T-helper 1 cell treated with Interleukin-12 subunit alpha and Interleukin-12 subunit beta and Interleukin-4 antibody, amounts not matched to agents 30 ng/mL and 1 ng/mL, for 36 hours (primary cell): ENCODE measurements around the gene ZNF324. TPM values are rescaled to one million over a fixed set of nuclear protein-coding genes. Genes with fewer than 3 reads are reported as not detected.
"Not testable (repeated sequence)": the region's sequence is repeated elsewhere in the genome, so short reads cannot be mapped to it uniquely, and the experiment has no call there.

Source experiments
- intact Hi-C: fragments of 100-400 bp; cut with micrococcal nuclease; formaldehyde crosslinking; loops from one replicate; pipeline ENCODE4 v1.15.1; 2024
- total RNA-seq: library from RNA; stranded (reverse); gene quantifications from 2 replicates; pipeline ENCODE4 v1.2.3, GENCODE V29; 2022

The ZNF324 gene
- total RNA-seq, 1 donor from 2014 or later: 10.6 TPM

DNA sequence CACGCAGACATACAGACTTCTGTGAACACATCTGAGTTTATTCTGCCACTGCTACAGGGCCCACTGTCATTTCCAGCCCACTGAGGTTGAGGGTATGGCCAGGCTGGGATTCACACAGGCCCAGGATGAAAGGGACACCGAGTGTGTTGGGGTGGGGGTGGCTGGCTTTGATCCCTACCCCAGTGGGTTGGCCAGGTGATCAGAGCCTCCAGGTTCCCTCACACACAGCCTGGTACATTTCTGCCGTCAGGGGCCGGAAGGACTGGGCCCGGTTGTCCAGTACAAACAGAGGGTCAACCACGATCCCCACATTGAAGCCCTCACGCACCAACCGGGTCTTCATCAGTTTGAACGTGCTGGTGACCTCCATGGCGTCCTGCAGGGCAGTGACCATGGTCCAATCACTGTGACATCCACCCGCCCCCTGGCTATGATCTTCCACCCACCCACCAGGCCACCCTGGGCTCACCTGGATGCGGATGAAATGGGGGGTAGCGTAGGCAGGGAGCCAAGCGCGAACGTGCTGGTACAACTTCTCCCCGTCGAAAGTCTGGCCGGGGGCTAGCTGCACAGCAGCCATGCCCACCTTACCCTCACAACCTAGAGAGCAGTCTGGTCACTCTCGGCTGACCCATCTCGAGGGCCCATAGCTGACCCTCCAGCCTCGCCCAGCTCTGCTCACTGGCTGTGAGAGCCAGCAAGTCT is 31.6 kb downstream of the ZNF324 start:
- intact Hi-C loops: loop anchor here (1.0 kb wide), 16 partner anchors 16 to 193 kb away; partner anchors contain the start of genes ERVK3-1, MZF1, RPS5 and TRIM28

DNA sequence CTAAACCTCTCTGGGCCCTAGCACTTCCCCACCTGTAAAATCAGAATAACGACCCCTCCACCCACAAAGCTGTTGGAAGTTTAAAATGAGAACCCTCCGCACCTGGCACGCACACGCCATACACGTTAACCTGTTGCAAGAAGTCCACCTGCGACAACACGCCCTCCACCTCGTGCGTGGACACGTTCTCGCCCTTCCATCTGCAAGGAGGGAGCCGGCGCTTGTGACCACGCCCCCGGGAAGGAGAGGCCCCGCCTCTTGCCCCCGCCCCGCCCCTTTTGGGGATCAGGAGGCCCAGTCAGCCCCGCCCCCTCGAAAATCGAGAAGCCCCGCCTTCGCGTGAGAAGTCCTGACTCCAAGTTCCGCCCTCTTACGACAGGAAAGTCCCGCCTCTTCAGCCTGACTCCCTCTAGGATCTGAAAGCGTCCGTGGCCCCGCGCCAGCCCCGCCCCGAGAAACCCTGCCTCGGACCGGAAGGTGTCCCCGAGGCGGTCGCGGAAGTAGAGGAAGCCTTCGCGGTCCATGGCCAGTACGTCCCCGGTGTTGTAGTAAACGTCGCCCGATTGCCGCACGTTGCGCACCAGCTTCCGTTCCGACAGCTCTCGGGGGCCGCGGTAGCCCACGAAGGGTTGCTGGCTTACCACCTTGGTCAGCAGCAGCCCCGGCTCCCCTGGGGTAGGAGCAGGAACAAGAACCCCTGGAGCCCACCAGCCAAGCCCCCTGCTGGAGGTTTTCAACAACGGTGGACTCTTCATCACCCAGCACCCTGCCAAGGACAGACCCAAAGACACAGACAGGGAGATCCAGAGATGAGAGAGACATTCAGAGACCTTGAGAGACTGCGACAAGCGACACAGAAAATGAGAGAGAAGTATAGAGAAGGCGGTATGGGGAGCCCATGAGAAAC is 32.4 kb downstream of the ZNF324 start:
- intact Hi-C loops: loop anchor here (1.0 kb wide), 16 partner anchors 15 to 194 kb away; partner anchors contain the start of genes ERVK3-1, MZF1, RPS5 and TRIM28

DNA sequence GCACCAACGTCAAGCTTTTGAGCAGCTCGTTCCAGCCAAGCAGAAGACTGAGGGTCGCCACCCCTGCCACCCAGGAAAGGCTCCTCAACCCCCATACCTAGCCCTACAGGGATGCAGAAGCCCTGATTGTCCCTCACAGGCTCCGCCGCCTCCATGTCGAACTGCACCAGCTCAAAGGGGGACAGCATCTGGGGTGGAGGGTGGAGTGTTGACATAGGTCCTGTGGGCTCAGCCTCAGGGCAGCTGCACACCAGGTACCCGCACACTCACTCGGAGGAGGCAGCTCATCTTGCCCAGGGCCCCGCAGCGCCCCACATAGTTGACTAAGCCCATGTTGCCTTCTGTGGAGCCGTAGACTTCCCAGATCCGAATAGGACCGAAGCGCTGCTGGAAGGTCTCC is 33.4 kb downstream of the ZNF324 start:
- intact Hi-C loops: no loop called here

DNA sequence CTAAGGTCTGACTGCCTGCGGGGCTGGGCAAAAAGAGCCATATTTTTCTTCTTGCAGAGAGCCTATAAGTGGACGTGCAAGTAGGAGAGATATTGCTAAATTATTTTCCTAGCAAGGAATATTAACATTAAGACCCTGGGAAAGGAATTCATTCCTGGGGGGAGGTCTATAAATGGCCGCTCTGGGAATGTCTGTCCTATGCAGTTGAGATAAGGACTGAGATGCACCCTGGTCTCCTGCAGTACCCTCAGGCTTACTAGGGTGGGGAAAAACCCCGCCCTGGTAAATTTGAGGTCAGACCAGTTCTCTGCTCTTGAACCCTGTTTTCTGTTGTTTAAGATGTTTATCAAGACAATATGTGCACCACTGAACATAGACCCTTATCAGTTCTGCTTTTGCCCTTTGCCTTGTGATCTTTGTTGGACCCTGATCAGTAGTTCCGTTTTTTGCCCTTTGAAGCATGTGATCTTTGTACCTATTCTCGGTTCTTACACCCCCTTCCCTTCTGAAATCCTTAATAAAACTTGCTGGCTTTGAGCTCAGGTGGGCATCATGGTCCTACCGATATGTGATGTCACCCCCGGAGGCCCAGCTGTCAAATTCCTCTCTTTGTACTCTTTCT is 40.8 kb downstream of the ZNF324 start:
- intact Hi-C loops: not testable (repeated sequence)

DNA sequence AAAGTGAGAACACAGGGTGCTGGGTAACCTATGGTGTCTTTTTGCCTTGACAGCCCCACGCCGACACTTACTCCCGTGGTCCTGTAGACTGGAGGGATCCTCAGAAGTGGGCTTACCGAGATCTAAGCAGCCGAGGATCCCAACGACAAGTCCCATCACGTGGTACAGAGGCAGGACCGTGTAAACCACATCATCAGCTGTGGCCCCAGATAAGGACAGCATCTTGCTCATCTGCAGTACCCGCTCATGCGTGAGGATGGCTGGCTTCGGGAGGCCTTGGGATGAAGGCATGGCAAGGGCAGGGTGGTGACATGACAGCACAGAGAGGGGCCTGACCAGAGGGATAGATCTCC is 42.8 kb downstream of the ZNF324 start:
- intact Hi-C loops: no loop called here

DNA sequence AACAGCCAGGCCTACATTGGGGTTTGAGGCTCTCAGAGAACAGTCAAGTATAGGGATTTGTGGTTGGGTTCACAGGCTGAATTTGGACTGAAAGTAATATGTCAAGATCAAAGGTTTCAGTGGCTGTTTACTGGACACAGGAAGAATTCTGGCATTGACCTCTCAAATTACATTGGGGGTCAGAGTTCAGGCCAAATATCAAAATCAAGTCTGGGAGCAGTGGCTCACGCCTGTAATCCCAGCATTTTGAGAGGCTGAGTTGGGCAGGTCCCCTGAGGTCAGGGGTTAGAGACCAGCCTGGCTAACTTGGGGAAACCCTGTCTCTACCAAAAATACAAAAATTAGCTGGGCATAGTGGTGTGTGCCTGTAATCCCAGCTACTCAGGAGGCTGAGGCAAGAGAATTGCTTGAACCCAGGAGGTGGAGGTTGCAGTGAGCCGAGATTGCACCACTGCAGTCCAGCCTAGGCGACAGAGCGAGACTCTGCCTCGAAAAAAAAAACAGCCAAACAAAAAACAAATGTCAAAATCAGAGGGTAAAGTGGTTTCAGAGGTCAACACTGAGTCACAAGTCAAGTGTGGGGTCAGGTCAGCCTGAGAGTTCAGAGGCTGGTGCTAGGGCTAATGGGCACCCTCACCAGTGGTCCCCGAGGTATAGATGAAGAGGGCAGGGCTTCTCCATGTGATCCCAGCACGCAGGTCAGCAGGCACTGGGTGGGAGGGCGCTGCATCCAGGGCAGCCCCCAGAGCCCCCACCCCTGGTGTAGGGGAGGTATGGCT is 43.4 kb downstream of the ZNF324 start:
- intact Hi-C loops: no loop called here

DNA sequence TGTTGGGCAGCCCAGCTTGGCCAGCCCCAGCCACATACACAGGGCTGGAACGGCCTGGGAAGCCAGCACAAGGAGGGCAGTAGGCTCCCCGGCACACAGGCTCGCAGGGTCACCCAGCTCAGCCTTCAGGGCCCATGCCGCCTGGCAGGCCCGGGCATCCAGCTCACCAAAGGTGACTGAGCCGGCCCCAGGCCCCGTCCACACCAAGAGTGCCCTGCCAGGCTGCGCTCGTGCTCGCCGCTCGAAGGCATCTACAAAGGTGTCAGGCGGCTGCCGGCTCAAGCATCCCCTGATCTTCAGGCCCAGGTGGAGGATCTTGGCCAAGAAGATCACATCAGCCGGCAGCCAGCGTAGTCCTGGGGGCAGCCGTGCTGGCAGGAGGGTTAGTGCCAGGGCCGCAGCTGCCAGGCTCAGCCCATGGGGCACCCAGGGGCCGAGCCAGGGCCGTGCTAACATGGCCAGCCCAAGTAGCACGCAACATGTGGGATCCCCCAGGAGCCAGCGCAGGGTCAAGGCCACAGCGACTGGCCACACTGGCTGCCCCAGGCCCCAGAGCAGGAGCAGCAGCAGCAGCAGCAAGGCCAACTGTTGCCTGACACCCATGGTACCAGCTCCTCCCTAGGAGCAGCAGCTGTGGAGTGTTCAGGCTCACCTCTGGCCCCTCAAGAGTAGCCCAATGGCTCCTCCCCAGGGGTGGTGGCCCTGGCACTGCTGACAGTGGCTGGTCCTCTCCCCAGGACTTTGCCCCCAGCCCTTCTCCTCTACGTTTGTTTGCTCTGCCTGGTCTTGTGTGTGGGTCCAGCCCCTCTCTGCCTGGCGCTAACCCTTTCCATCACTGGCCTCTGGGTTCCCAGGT is 44.7 kb downstream of the ZNF324 start, which contains the start of gene SLC27A5:
TSS of gene SLC27A5 (minus strand) at position 640 of the 856 bp plus-strand sequence. CDS start at position 603, 37 bp downstream.
- intact Hi-C loops: no loop called here

DNA sequence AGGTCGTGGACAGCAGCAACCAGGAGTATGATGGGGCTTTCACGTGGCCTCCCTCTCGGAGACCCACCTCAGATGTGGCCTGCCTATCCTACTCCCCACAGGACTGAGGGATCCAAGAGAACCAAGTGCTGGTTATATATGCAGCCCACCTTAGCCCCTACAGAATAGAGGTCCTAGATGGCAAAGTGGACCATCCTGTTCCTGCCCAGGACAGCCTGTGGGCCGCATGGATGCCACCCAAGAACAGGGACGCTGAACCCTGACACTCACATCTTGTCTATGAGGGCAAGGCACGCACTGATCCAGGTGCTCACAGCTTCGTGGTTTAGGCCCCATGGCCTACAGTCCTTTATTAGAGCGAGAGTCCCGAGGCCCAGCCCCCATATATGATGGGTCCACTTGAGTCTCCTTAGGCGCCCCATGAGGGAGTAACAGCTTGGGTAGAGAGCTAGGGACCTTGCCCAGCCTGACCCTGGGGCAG is 46.4 kb downstream of the ZNF324 start:
- intact Hi-C loops: no loop called here

DNA sequence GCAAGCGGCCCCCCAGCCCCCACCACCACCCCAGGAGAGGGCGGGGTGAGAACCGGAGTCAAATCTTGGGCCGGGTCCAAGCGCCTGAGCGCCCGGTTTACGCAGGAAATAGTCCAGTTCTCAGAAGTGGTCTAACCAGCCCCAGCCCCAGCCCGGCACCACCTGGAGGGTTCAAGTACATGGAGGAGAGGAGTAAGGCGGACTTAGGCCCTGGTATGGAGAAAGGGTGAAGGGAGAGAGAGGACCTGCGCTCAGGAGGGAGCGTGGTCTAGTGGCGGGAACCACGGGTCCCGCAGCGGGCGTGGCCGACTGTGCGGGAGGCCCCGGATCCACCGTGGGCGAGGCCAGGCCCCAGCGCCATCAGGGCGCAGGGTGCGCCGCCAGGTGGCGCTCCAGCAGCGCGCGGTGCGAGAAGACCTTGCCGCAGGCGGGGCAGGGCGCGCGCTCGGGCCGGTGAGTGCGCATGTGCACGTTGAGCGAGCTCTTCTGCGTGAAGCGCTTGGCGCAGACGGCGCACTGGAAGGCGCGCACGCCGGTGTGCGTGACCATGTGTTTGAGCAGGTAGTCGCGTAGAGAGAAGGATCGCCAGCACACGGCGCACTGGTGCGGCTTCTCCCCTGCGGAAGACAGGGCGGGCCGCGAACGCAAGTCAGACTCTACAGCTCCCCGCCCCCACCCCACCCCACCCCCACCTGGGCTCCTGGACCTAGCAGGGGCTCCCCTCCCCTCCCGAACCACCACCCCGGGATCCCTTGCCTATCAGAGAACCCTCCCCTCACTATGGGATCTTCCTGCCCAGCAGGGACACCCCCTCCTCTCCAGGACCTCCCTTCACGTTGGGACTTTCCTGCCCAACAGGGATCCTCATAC is 47.0 kb downstream of the ZNF324 start:
- intact Hi-C loops: loop anchor here (1.0 to 2.0 kb wide), 9 partner anchors 15 to 209 kb away; partner anchors contain the start of genes CHMP2A, ERVK3-1, MZF1 and TRIM28

DNA sequence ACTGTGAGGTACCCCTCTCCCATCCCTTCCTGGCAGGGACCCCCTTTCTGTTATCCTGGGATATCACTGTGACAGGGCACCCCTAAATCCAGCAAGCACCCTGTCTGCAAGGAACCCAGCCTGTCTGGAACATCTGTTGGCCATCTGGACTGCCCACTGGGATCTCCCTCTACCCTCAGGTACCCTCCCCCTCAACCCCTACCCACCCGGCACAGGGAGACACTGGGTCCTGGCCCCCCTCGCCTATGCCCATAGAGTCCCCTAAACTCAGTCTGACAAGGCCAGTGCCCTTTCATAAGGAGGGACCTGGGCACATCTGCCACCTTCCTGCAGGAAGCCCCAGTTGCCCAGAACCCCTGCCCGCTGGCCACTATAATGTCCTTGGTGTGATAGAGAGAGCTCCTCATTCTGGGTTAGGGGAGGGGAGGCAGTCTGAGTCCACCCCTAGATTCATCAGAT is 47.7 kb downstream of the ZNF324 start:
- intact Hi-C loops: loop anchor here (1.0 to 2.0 kb wide), 9 partner anchors 15 to 209 kb away; partner anchors contain the start of genes CHMP2A, ERVK3-1, MZF1 and TRIM28

DNA sequence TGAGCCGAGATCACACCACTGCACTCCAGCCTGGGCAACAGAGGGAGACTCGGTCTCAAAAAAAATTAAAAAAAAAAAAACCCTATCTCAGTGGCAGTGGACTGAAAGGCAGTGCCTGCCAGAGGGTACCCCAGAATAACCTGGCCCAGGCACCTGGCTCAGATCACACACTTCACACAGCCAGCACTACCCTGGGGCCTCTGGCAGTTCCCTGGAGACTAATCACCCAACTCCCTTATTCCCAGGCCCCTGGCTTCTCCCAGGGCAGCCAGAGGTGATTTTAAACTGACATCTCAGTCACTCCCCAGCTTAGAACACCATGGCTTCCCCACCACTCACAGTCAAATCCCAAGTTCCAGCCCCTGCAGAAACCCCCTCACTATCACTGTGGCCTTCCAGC is 48.4 kb downstream of the ZNF324 start:
- intact Hi-C loops: loop anchor here (2.0 kb wide), 1 partner anchor 48 kb away; the partner anchor contains the start of gene ZNF324

DNA sequence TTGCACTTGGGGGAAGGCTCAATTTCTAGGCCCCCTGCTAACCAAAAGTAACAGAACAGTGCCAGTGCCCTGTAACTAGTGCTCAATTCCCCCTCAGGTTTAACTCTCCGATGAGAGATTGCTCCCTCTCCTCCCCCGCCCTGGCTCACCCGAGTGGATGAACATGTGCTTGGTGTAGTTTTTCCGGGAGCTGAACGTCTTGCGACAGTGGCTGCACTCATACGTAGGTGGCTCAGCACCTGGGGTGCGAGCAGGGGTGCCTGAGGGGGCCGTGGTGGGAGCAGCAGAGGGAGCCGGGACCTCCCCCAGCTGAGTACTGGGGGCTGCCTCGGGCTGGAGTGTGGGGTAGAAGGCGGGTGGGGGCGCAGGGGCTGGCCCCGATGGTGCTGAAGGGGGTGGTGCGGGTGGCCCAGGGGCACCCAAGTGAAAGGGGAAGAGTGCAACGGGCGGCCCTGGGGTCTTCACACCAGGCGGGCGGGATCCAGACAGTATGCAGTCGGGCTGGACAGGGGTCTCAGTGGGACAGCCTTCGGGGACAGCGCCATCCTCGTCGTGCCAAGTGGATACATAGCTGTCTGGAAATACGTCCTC is 49.5 kb downstream of the ZNF324 start:
- intact Hi-C loops: no loop called here

DNA sequence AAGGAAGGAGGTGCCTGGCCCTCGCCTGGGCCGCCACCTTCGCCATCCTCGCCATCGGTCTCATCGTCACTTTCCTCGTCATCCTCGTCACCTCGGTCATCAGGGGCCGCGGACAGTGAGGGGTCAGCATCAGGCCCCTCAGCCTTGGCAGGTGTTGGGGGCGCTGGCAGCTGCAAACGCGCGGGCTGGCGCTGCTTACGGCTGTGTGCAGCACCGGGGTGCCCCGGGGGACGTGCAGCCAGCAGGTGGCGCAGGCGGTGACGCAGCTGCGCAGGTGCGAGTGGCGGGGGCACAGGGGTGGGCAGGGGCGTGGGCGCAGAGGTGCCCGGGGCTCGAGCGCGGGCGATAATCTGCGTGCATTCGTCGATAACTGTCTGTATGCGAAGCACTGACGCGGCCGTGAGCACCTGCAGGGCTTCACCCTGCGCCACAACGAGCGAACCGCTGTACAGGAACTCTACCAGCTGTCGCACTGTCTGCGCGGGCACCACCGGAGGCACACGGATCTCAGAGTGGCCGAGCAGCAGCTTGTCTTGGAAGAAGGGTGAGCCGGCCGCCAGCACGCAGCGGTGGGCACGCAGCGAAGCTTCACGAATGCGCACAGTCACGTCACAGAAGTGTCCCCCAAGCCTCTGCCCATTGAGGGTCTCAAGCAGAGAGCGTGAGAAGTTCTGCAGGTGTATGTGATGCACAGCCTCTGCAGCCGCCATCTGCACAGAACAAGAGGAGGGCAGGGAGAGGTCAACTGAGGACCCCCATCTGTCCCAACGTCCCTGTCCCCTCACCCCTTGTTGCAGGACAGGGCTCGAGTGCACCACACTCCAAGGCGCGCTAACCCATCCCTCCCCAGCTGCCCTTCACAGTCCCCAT is 50.3 kb downstream of the ZNF324 start:
- intact Hi-C loops: no loop called here

DNA sequence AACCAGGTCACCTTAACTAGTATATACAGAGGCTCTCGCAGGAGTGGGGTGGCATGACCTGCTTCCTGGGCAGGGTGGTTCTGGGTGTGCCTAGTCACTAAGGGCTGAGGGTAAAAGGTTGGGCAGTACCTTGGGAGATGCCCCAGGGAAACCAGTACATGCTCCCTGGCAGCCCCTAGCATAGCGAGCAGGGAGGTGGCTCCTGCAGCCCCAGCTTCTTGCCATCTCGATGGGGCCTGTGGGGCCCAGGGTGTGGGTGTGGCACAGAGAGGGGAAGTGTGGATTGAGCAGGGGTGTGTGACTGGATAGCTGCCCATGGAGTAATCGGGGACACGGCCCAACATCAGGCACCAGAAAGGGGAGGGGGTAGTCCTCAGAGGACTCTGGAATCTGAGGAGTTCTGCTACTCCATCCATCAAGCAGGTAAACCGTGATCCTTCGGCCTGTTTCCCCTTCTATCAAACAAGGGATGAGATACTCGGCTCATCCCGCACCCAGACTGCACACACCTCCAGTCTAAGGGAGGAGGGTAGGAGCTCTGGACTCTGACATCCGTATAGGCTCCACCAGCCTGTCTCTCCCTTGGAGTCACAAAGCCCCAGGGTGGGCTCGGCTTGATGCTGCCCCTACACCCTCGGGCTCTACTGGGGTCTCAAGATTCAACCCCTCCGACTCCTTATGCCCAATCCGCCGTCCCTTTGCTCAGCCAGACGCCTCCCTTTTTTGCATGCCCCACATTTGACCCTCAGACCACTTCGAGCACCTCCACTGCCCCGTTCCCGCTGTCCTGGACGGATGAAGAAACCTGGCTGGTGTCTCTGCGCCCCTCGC is 51.6 kb downstream of the ZNF324 start:
- intact Hi-C loops: loop anchor here (1.0 kb wide), 19 partner anchors 19 to 1053 kb away; partner anchors contain the start of genes CHMP2A, MZF1, RPS5 and TRIM28

DNA sequence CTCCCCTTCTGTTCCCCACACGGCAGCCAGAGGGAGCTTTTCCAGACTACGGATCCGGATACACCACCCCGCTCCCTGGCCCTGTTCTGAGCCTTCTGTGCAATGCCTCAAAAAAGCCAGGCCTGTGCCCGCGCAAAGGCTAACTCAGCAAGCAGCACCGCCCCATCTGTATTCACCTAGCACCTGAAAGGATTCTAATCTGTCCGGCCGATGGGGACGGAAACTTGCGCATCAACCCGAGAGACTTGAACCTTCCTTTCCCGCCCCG is 52.1 kb downstream of the ZNF324 start:
- intact Hi-C loops: loop anchor here (1.0 kb wide), 19 partner anchors 20 to 1054 kb away; partner anchors contain the start of genes CHMP2A, MZF1, RPS5 and TRIM28
